SU-DHL-6 (cell line): Measurements from ENCODE around the gene ANKS1B.

Experiments used
- H2AFZ ChIP-seq: fragments of 200-600 bp; sonication (generic); 2 replicates; pipeline ENCODE4 v1.6.1; 2014; ENCODE audit warnings: low read depth, mild to moderate bottlenecking, moderate library complexity, mixed read lengths, antibody characterized with exemption, low read length; ENCODE audit not compliant: severe bottlenecking
- H3F3A ChIP-seq: fragments of 200-600 bp; shearing (Covaris generic); 2 replicates; pipeline ENCODE4 v1.6.0; 2016; ENCODE audit warnings: antibody characterized with exemption, mild to moderate bottlenecking; ENCODE audit not compliant: insufficient read depth
- H3K27ac ChIP-seq: fragments of 200-600 bp; sonication (generic); 2 replicates; pipeline ENCODE4 v1.5.1; 2016; ENCODE audit warnings: low read depth, mild to moderate bottlenecking, low read length, moderate library complexity, mixed read lengths
- H3K27me3 ChIP-seq: fragments of 200-600 bp; sonication (generic), shearing (Covaris generic); 2 replicates; pipeline ENCODE4 v1.6.0; 2014; ENCODE audit warnings: mild to moderate bottlenecking, low read length
- H3K36me3 ChIP-seq: fragments of 200-600 bp; sonication (generic); 2 replicates; pipeline ENCODE4 v1.6.1; 2014; ENCODE audit warnings: mild to moderate bottlenecking, low read length, mixed read lengths
- H3K4me2 ChIP-seq: fragments of 300-600, 200-600 bp; shearing (Covaris generic), sonication (generic); 2 replicates; pipeline ENCODE4 v1.6.0; 2014; ENCODE audit warnings: low read length, low read depth, mild to moderate bottlenecking; ENCODE audit not compliant: poor library complexity, severe bottlenecking
- H3K4me3 ChIP-seq: fragments of 200-600 bp; sonication (generic); 2 replicates; pipeline ENCODE4 v1.5.1; 2014; ENCODE audit warnings: antibody characterized with exemption, low read length, mild to moderate bottlenecking, mixed read lengths; ENCODE audit not compliant: insufficient read depth, poor library complexity, severe bottlenecking
- H3K79me2 ChIP-seq: fragments of 200-600 bp; sonication (generic); 2 replicates; pipeline ENCODE4 v1.6.1; 2014; ENCODE audit warnings: mild to moderate bottlenecking, low read length, moderate library complexity; ENCODE audit not compliant: insufficient read depth
- H3K9ac ChIP-seq: fragments of 200-600 bp; sonication (generic); 2 replicates; pipeline ENCODE4 v1.7.0; 2014; ENCODE audit warnings: mild to moderate bottlenecking, low read length
- H3K9me2 ChIP-seq: fragments of 200-600 bp; sonication (generic); replicated peaks from 2 replicates; pipeline ENCODE4 v1.6.1; 2014; ENCODE audit warnings: low read length; ENCODE audit not compliant: insufficient read depth
- H3K9me3 ChIP-seq: fragments of 200-600 bp; sonication (generic); 2 replicates; pipeline ENCODE4 v1.6.1; 2014; ENCODE audit warnings: low read length, mixed read lengths; ENCODE audit not compliant: insufficient read depth
- H4K20me1 ChIP-seq: fragments of 200-600 bp; sonication (generic); 2 replicates; pipeline ENCODE4 v1.6.1; 2014; ENCODE audit warnings: low read depth, mild to moderate bottlenecking, antibody characterized with exemption, low read length, moderate library complexity, mixed read lengths
- CTCF ChIP-seq: fragments of 200-600 bp; sonication (generic); IDR thresholded peaks from one replicate; pipeline ENCODE4 v1.5.1; 2017; ENCODE audit warnings: antibody characterized with exemption, mild to moderate bottlenecking, low read length, moderate library complexity; ENCODE audit not compliant: insufficient read depth, poor library complexity, severe bottlenecking
- EZH2phosphoT487 ChIP-seq: fragments of 200-600 bp; sonication (generic), shearing (Covaris generic); conservative IDR thresholded peaks from 2 replicates; pipeline ENCODE4 v1.6.1; 2018; ENCODE audit warnings: mild to moderate bottlenecking, antibody characterized with exemption, low read length, moderate library complexity, mixed read lengths

ANKS1B gene

GRCh38 chr12:98885778-98886177 lies 1099.0 kb downstream of the ANKS1B start:
- TF ChIP-seq CTCF, result no peak
- no peak for TF ChIP-seq EZH2phosphoT487
- Histone ChIP-seq H2AFZ (no peak overlapping the region), H3K27me3 (no peaks in the 10 kb centered on the region), H3K79me2 (no peaks in the 10 kb centered on the region), H3F3A (no peaks in the 10 kb centered on the region), H3K27ac (no peak overlapping the region), H3K4me2 (no peak overlapping the region), H3K9me2 (no peaks in the 10 kb centered on the region), H3K4me3 (no peak overlapping the region), H3K9ac (no peak overlapping the region), H4K20me1 (no peaks in the 10 kb centered on the region), H3K9me3 (no peaks in the 10 kb centered on the region), H3K36me3 (no peaks in the 10 kb centered on the region)

- no peaks in the 10 kb centered on the region for H3K79me2 ChIP-seq
- no peaks in the 10 kb centered on the region for H4K20me1 ChIP-seq
- no peaks in the 10 kb centered on the region for H3K9me2 ChIP-seq
- H3K9me3 ChIP-seq, result no peaks in the 10 kb centered on the region
- no peak overlapping the region for H3K9ac ChIP-seq
- H3K27ac ChIP-seq, result no peak overlapping the region
- H3F3A ChIP-seq, result no peaks in the 10 kb centered on the region
- H3K36me3 ChIP-seq, result no peaks in the 10 kb centered on the region
- H3K27me3 ChIP-seq, result no peaks in the 10 kb centered on the region
- H3K4me3 ChIP-seq, result no peak overlapping the region
- TF ChIP-seq CTCF (no peak), EZH2phosphoT487 (no peak)
- H3K4me2 ChIP-seq, result no peak overlapping the region
- H2AFZ ChIP-seq, result no peak overlapping the region
These were observed 1101.5 kb downstream of the ANKS1B start for GRCh38 chr12:98883231-98883630.

GRCh38 chr12:98882526-98882925 lies 1102.2 kb downstream of the ANKS1B start:
- no peaks in the 10 kb centered on the region for H3K36me3 ChIP-seq
- no peak overlapping the region for H2AFZ ChIP-seq

More at GRCh38 chr12:98882526-98882925, 1102.2 kb downstream of the ANKS1B start:
- no peaks in the 10 kb centered on the region for H3K79me2 ChIP-seq
- no peaks in the 10 kb centered on the region for H3K9me2 ChIP-seq
- H3K9ac ChIP-seq, result no peak overlapping the region
- no peaks in the 10 kb centered on the region for H4K20me1 ChIP-seq
- H3K9me3 ChIP-seq, result no peaks in the 10 kb centered on the region
- H3K4me3 ChIP-seq, result no peak overlapping the region
- no peak overlapping the region for H3K4me2 ChIP-seq
- no peak for TF ChIP-seq EZH2phosphoT487
- TF ChIP-seq CTCF, result no peak
- no peaks in the 10 kb centered on the region for H3K27me3 ChIP-seq
- H3F3A ChIP-seq, result no peaks in the 10 kb centered on the region
- no peak overlapping the region for H3K27ac ChIP-seq
